GM12878 (cell line): ENCODE data around the gene SLCO2A1. TPM values are rescaled to one million over a fixed set of nuclear protein-coding genes. Genes with fewer than 3 reads are reported as not detected.

Source experiments
- ATAC-seq: fragments of 200-7000 bp; cut with Tn5 transposase; 3 replicates; pipeline ENCODE4 v1.9.1; 2020; ENCODE audit warnings: mild to moderate bottlenecking, moderate library complexity
- BruUV-seq: library from RNA; stranded (reverse); fragments of 400-500 nt; replicated peaks from 2 replicates; lab custom pipeline; 2021; lab: Mats Ljungman, UMichigan
- CTCF ChIA-PET: fragments of 300-600 bp; sonication (Branson Sonifier 250); formaldehyde crosslinking; extraction: SDS; loops from one replicate; lab custom pipeline; 2021; ENCODE audit warnings: inconsistent platforms; lab: Yijun Ruan, JAX
- POLR2A ChIA-PET: fragments of 350-600 bp; formaldehyde crosslinking; extraction: SDS; loops from one replicate; lab custom pipeline; 2021; ENCODE audit warnings: inconsistent platforms; lab: Charles Lee
- RAD21 ChIA-PET: fragments of 300-600 bp; sonication (Branson Sonifier 250); formaldehyde crosslinking; loops from one replicate; lab custom pipeline; 2023; ENCODE audit warnings: antibody characterized with exemption; ENCODE audit not compliant: unreplicated experiment; lab: Charles Lee
- SMC1A ChIA-PET: fragments of 300-600 bp; sonication (Branson Sonifier 250); formaldehyde crosslinking; loops from one replicate; lab custom pipeline; 2023; ENCODE audit not compliant: unreplicated experiment, uncharacterized antibody; lab: Charles Lee
- DNase-seq: peaks from one replicate; pipeline ENCODE4 v3.0.0-alpha.2; 2011; ENCODE audit warnings: low read depth, low spot score
- FAIRE-seq: peaks from 3 replicates; lab custom pipeline; 2011; peaks lifted over from hg19 to GRCh38; lab: Jason Lieb, UNC
- H2AFZ ChIP-seq: 2 replicates; pipeline ENCODE4 v1.6.0; 2011; ENCODE audit warnings: low read depth, low read length, control low read depth; ENCODE audit not compliant: control insufficient read depth
- H3K27ac ChIP-seq: 2 replicates; pipeline ENCODE4 v1.5.1; 2011; ENCODE audit warnings: control low read depth; ENCODE audit not compliant: control insufficient read depth, insufficient read depth
- H3K27me3 ChIP-seq, 2 experiments: replicated peaks in 1 of 2; 2 replicates each; pipeline versions ENCODE4 v1.6.0 to v1.6.1; 2011; ENCODE audit warnings: low read length in 1 of 2; ENCODE audit not compliant: control insufficient read depth in 2 of 2, insufficient read depth in 2 of 2
- H3K36me3 ChIP-seq, 2 experiments: 2 replicates each; pipeline ENCODE4 v1.5.1; 2011; ENCODE audit warnings: low read length in 1 of 2; ENCODE audit not compliant: control insufficient read depth in 2 of 2, insufficient read depth in 2 of 2
- H3K4me1 ChIP-seq: 2 replicates; pipeline ENCODE4 v1.6.1; 2011; ENCODE audit warnings: mild to moderate bottlenecking, low read length, moderate library complexity, mixed read lengths; ENCODE audit not compliant: control insufficient read depth, insufficient read depth
- H3K4me2 ChIP-seq: 2 replicates; pipeline ENCODE4 v1.6.0; 2011; ENCODE audit warnings: control low read depth; ENCODE audit not compliant: control insufficient read depth, insufficient read depth
- H3K4me3 ChIP-seq: fragments of 200-600 bp; sonication (generic); 2 replicates; pipeline ENCODE4 v1.5.1; 2016
- H3K79me2 ChIP-seq: 2 replicates; pipeline ENCODE4 v1.6.0; 2011; ENCODE audit warnings: low read length; ENCODE audit not compliant: control insufficient read depth, insufficient read depth
- H3K9ac ChIP-seq: 2 replicates; pipeline ENCODE4 v1.8.0; 2011; ENCODE audit warnings: low read length, control low read depth, mixed read lengths; ENCODE audit not compliant: control insufficient read depth, insufficient read depth
- H3K9me3 ChIP-seq: replicated peaks from 3 replicates; pipeline ENCODE4 v1.5.1; 2011; ENCODE audit warnings: mild to moderate bottlenecking, low read length; ENCODE audit not compliant: control insufficient read depth, insufficient read depth
- H4K20me1 ChIP-seq: 2 replicates; pipeline ENCODE4 v1.6.0; 2011; ENCODE audit not compliant: control insufficient read depth, insufficient read depth
- ELK1 ChIP-seq: IDR thresholded peaks from 2 replicates; pipeline ENCODE4 v1.6.1; 2012; ENCODE audit warnings: low read depth, low read length, improper control_type of control experiment
- IKZF2 ChIP-seq, 2 experiments: fragments of 450-650 bp; IDR thresholded peaks; 2 replicates each; pipeline ENCODE4 v1.6.1; 2017; ENCODE audit warnings: mild to moderate bottlenecking in 2 of 2, moderate library complexity in 2 of 2
- MAX ChIP-seq: IDR thresholded peaks from 2 replicates; pipeline ENCODE4 v1.6.1; 2012; ENCODE audit warnings: low read depth, low read length, improper control_type of control experiment
- NFIC ChIP-seq: IDR thresholded peaks from 2 replicates; pipeline ENCODE4 v1.6.1; 2012; ENCODE audit warnings: low read depth, mild to moderate bottlenecking, inconsistent platforms, low read length, moderate library complexity
- NRF1 ChIP-seq: conservative IDR thresholded peaks from 2 replicates; pipeline ENCODE4 v1.6.1; 2011; ENCODE audit warnings: mild to moderate bottlenecking, low read depth, low read length, improper control_type of control experiment
- POLR2A ChIP-seq: IDR thresholded peaks from 2 replicates; pipeline ENCODE4 v1.6.1; 2011; ENCODE audit warnings: low read depth, mild to moderate bottlenecking, low read length
- SIN3A ChIP-seq: IDR thresholded peaks from 2 replicates; pipeline ENCODE4 v1.6.1; 2012; ENCODE audit warnings: low read depth, low read length, improper control_type of control experiment
- SMAD5 ChIP-seq: IDR thresholded peaks from 2 replicates; pipeline ENCODE4 v1.6.1; 2016; ENCODE audit warnings: antibody characterized with exemption, low read depth
- SMC3 ChIP-seq: IDR thresholded peaks from 2 replicates; pipeline ENCODE4 v1.6.1; 2011; ENCODE audit warnings: low read length, improper control_type of control experiment, borderline replicate concordance
- STAT1 ChIP-seq: fragments of 450-650 bp; conservative IDR thresholded peaks from 2 replicates; pipeline ENCODE4 v1.6.1; 2014; ENCODE audit warnings: antibody characterized with exemption, mild to moderate bottlenecking
- WGBS: methylation state at CpG from one replicate; pipeline ENCODE4 v1.1.6; 2016; ENCODE audit warnings: low lambda C conversion rate; ENCODE audit not compliant: insufficient replicate concordance, insufficient coverage; ENCODE audit errors: missing lambda C conversion rate; 5-methylcytosine and 5-hydroxymethylcytosine counted together
- in situ Hi-C: fragments of 300-500 bp; cut with MboI; formaldehyde crosslinking; loops from 9 replicates; pipeline ENCODE4 v1.14.3; 2018; ENCODE audit warnings: mixed read lengths
- intact Hi-C: fragments of 100-400 bp; cut with micrococcal nuclease; formaldehyde crosslinking; loops from one replicate; pipeline ENCODE4 v1.14.2; 2022; ENCODE audit not compliant: unreplicated experiment
- polyA plus RNA-seq, 11 experiments: library from polyadenylated mRNA; depleted of rRNA in 4 of 11; unstranded in 6 of 11; stranded (reverse) in 5 of 11; fragments of >200 nt; fragmentation: Nextera tagmentation in 4 of 11; fragmentation: Illumina TruSeq in 1 of 11; extraction: Ambion mirVana in 4 of 11; extraction: Trizol in 1 of 11; gene quantifications; 1 replicate in 1 of 11; 2 replicates in 10 of 11; pipeline versions ENCODE4 v1.2.1 to v1.2.3, GENCODE V29; 2011 to 2016; ENCODE audit warnings: inconsistent platforms in 2 of 11, missing spikeins in 2 of 11, low read depth in 1 of 11
- total RNA-seq, 4 experiments: library from RNA; depleted of rRNA in 3 of 4; stranded (reverse); fragments of >200 nt in 3 of 4; fragmentation: Illumina TruSeq in 1 of 4; extraction: Trizol in 1 of 4; gene quantifications; 2 replicates each; pipeline versions ENCODE4 v1.2.1 to v1.2.3, GENCODE V29; 2013 to 2021

The SLCO2A1 gene
- total and polyA plus RNA-seq, 10 of the 15 experiments (the other 5 are each of a cell fraction or from before 2014, with no cell fraction given) = 0.05 TPM; not detected in 9

DNA sequence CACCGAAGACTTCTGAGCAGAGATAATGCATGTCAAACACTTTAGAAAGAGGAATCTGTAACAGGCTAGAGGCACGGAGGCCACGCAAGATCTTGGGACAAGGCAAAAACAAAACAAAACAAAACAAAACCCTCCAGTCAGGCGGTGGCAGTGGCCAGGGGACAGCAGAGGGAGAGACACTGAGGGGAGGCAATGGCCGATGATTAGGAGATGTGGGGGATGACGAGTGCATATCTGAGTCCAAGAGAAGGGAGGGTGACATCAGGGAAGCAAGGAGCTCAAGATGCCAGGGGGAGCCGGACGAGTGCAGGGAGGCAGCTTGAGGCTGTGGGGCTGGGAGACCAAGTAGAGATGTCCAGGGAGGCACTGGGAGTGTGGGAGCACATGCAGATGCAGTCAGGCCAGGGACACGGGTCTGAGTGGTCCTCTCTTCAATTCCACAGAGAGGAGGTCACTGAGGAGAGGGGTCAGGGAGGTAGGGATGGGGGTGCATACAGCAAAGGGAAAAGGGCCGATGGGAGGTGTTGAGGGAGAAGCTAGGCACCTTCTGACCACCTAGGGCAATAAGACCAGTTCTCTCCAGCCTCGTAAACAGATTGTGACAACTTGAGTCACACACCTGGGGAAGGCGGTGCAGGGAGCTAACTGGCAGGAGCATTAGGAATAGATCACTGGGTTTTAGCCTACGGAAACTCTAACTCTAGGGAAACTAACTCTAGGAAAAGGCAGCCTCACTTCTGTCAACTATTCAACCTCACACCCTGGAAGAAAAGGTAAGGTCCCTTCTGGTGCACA is 29.6 kb downstream of the SLCO2A1 start:
- WGBS = 31% methylated on average over 13 of the region's 13 CpGs
- ChIA-PET CTCF (interaction anchor here (0.7 kb wide), 1 partner anchor 1011 kb away, joined by 3 read pairs; no protein-coding TSS in a partner anchor), RAD21 (no interaction called here), POLR2A (no interaction called here), SMC1A (no interaction called here)
- Histone ChIP-seq H3K4me3 (no peak overlapping the region), H3K27ac (no peak overlapping the region), H3K4me2 (no peak overlapping the region), H3K36me3 (no peaks in the 10 kb centered on the region), H3K79me2 (no peaks in the 10 kb centered on the region), H3K9me3 (no peaks in the 10 kb centered on the region), H2AFZ (no peak overlapping the region), H4K20me1 (no peaks in the 10 kb centered on the region), H3K9ac (no peak overlapping the region), H3K4me1 (no peaks in the 10 kb centered on the region), H3K27me3 (peaks cover 0 to 2% of the 10 kb centered on the region in 2 experiments; a peak in 2 of 4 replicates)
- no peak for TF ChIP-seq SIN3A
- no peak for TF ChIP-seq NFIC
- TF ChIP-seq ELK1 = no peak
- in situ Hi-C loops = no loop called here
- no peak for ATAC-seq
- BruUV-seq = no TSS peak
- DNase-seq = no peak
- intact Hi-C loops = no loop called here
- no peak for FAIRE-seq

DNA sequence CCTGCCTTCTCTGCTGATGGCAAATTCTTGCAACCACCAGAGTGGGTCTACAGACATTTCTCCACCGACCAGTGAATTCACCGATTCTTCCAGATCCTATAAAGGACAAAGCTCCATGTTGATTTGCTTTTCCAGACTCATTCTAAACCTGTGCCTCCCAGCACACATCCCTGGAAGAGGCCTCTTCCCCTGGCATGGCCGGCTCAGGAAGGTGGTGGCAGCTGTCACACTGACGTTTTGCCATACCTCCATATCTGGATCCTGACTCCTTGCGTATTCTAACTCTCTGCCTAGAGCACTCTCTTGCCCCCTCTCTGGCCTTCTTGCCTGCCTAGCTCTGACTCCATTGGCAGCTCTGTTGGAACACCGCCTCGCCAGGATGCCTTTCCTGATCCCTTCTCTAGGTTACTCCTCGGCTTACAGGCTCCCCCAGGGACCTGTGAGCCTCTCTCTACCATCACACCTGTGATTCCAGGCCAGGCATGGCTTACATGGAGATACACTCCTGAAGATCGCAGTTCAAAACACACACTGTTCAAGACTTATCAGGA is 31.0 kb downstream of the SLCO2A1 start:
- ChIA-PET SMC1A (no interaction called here), POLR2A (no interaction called here), CTCF (no interaction called here), RAD21 (no interaction called here)
- Histone ChIP-seq H3K27ac (no peak overlapping the region), H3K36me3 (no peaks in the 10 kb centered on the region), H3K79me2 (no peaks in the 10 kb centered on the region), H4K20me1 (no peaks in the 10 kb centered on the region), H3K9me3 (no peaks in the 10 kb centered on the region), H2AFZ (no peak overlapping the region), H3K27me3 (peaks cover 0 to 2% of the 10 kb centered on the region in 2 experiments; a peak in 2 of 4 replicates), H3K4me2 (no peak overlapping the region), H3K4me3 (no peak overlapping the region), H3K9ac (no peak overlapping the region), H3K4me1 (no peaks in the 10 kb centered on the region)
- WGBS = 19% methylated on average over 9 of the region's 9 CpGs
- FAIRE-seq = no peak
- ATAC-seq = no peak
- BruUV-seq = no TSS peak
- intact Hi-C loops = no loop called here
- in situ Hi-C loops = no loop called here
- TF ChIP-seq STAT1 = no peak
- TF ChIP-seq IKZF2 (IDR thresholded peaks at IDR 0.05) = no peak
- no peak for TF ChIP-seq SMC3
- no peak for TF ChIP-seq NRF1
- TF ChIP-seq MAX = no peak
- TF ChIP-seq POLR2A = no peak
- TF ChIP-seq SMAD5 = no peak
- DNase-seq = no peak
